HT-29 (cell line): Measurements from ENCODE around the gene TAF4. TPM values are rescaled to one million over a fixed set of nuclear protein-coding genes. Genes with fewer than 3 reads are reported as not detected.

Experiments used
- DNase-seq: peaks from one replicate; pipeline ENCODE4 v3.0.0-alpha.2; 2015; ENCODE audit warnings: low spot score
- total RNA-seq: library from RNA; depleted of rRNA; stranded (reverse); fragments of >200 nt; shearing (Covaris generic); gene quantifications from 2 replicates; pipeline ENCODE4 v1.2.3, GENCODE V29; 2014

TAF4 gene
- total RNA-seq, 1 experiment from 2014 or later, result 14.1 TPM

DNA sequence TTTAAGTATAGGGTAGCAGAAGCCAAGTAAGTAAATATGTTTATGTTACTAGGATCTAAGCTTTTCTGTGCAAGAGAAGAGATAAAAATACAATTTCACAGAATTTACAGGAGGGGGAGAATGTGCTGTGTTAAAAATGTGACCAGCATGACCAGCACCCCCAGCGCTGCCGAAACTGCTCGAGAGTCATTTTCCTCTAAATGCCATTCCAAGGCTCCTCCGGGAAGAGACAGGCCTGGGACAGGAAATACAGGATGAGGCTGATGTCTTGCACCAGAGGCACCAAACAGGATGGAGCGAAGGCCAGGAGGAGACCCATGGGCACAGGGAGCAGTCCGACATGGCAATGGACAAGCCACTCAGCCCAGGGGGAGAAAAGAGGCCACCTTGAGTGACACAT lies 21.1 kb downstream of the TAF4 start:
- DNase-seq, result no peak

DNA sequence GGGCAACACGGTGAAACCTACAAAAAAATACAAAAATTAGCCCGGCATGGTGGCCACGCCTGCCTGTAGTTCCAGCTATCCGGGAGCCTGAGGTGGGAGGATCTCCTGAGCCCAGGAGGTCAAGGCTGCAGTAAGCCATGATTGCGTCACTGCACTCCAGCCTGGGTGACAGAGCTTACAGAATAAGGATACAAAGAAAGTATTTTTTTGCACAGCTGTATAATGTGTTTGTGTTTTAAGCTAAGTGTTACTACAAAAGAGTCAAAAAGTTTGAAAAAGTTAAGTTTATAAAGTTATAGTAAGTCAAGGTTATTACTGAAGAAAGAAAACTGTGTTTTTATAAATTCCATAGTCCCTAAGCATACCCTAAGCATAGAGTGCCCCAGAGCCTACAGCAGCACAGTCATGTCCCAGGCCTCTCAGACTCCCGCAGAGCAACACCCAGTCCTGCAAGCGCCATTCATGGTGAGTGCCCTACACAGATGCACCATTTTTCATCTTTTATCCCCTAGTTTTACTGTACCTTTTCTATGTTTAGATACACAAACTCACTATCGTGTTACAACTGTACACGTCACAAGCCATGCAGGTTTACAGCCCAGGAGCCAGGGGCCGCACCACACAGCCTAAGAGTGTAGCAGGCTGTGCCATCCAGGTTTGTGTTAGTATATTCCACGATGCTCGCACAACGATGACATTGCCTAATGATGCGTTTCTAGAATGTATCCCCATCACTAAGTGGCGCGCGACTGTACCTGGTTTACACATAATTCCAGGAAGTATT lies 22.4 kb downstream of the TAF4 start:
- no peak for DNase-seq

DNA sequence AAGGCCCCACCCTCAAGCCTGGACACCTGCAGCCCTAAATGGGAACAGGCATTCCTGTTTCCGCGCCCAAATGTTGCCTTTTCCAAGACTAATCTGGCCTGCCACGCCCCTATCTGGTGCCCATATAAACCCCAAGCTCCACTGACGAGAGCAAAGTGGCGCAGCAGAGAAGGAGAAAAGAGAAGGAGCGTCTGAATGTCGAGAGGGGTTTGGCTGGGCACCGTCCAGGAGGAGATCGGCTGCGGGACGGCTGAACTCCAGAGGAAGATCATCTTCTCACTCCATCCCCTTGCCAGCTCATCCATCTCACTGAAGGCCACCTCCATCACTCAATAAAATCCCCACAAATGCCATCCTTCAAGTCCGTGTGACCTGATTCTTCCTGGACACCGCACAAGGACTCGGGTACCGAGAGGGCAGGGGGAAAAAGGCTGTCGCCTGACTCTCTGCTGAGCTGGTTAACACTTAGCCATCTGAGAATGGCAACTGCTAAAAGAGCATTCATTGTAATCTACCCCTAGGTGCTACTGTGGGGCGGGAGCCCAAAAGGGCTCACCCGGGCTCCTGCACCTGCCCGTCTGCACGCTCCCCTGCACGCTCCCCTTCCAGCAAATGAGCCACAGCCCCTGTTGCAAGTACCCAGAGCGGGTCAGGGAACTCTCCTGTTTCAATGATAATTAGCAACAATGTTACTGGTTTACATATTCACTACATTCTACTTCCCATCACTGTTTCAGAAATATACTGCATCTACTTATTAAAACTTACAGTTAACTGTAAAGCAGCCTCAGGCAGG lies 23.5 kb downstream of the TAF4 start:
- DNase-seq, result no peak

DNA sequence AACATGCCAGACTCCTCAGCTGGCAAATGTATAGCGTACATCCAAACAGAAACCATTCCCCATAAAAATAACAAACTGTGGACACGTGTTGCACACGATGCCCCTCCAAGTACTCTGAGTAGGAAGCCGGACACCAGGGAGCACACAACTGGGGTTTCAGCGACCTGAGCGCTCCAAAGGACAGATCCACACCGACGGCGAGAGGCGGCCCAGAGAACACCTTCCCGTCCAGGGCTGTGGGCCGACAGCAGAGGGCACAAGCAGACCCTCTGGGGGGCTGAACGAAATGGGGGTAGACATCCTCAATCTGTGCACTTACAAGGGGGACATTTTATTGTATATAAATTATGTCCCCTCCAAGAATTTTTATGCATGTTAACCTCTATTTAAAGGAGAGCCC lies 24.7 kb downstream of the TAF4 start:
- no peak for DNase-seq

DNA sequence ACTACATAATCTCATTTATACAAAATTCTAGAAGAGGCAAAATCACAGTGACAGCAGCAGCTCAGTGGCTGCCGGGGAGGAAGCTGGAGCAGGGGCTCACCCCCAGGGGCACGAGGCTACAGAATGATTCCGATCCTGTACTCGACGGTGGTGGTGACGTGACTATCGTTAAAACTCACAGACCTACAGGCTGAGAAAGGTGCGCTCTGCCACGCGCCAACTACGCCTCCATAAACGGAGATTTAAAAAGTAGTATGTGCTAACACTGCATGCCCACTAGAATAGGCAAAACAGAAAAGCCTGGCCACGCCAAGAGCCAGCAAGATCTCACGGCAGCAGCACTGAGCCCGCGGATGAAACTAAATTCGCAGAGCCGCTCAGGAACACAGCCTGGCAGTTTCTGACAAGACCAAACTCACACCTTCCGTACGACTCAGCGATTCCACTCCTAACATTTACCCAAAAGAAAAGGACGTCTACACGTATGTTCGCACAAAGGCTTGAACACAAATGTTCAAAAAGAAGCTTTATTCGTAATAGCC lies 25.2 kb downstream of the TAF4 start:
- DNase-seq, result no peak

DNA sequence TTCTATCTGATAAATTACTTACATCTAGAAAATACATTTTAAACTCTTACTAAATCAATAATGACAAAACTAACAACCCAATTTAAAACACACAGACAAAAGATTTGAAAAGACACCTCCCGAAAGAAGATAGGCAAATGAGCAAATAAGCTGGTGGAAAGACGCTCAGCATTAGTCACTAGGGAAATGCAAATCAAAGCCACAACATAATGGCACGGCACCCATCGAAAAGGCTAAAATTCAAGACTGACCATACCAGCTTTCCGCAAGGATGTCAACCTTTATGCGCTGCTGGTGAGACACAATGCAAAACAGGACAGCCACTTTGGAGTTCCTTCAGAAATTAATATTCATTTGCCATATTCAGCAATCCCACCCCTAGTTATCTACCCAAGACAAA lies 25.9 kb downstream of the TAF4 start:
- DNase-seq, result no peak

DNA sequence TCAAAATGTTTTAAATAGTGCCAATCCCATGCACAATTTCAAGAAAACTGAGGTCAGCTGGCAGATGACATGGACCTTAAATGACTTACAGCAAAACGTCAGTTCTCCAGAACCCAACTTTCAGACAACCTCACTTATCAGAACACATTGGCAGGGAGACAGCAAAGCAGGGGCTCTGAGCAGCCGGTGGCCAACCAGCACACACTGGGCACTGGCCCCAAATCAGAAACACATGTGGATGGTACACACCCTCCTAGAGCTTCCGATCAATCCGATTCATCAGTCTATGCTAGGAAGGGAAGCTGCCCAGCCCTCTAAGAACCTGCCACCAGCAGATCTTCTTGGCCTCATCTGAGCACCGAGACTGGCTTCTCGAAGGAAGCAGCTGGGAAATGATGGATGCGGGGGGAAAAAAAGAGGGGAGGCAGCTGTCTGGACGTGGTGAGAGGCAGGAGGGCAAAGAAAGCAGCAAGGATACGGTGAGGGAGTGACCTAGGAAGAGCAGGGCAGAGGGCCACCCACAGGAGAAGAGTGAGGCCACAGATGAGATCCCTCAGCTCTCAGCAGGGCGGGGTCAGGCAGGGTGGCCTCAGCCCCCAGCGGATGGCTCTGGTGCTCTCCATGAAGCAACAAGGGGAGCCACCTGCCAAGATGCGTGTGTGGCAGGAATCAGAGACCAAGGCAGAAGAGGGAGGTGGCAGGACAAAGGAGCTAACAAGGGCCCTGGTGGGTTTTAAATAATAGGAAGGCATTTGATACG lies 32.9 kb downstream of the TAF4 start:
- no peak for DNase-seq

DNA sequence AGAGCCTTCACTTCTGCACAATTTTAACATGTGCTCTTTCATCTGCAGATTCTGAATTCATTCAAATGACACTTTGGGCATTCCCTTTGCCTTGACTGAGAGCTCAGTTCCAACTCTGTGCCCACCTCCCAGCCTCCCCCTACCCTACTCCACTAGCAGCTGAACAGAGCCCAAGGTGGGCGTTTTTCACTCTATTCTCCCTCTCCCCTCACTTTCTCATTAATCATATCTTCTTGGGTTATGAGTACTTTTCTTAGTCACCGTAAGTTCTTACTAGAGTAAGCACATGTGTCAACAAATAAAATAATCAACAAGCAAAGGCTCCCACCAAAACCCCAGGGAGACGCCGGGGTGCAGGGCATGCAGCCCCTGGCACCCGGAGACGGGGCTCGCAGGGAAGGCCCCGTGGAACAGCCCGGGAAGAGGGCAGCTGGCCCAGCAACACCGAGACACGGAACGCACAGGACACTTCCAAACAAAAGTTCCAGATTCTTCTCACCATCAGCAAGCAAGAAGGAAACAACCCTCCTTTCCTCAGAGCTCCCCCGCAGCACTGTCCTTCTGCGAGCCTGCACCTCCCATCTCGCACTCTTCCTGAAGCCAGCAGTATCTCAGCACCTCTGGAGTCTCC lies 34.1 kb downstream of the TAF4 start:
- no peak for DNase-seq

DNA sequence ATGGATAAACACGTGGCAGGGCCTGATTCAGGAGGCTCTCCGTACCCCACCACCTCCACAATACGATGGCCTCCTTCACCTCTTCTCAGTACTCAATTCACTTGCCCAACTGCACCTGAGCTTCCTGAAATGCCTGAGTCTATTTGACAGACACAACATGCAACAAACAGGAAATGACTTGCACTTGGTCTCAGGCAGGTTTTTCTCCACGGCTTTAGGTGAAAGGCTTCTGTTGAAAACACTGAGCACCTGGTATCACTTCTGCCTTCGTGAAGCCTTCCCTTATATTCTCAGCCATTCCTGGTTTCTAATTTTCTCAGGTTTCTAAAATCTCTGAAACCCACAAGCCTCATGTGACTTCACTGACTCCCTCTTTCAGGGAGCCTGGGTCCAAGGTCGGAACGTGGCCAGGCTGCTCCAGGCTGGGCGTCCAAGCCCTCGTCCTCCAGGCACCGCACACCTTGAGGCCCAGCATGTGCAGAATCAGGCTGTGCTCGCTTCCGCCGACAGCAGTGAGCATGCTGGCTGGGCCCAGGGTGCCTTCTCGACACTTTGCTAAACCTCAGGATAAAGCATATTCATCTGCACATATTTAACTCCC lies 34.7 kb downstream of the TAF4 start:
- peak; percentile 71 for DNase-seq

DNA sequence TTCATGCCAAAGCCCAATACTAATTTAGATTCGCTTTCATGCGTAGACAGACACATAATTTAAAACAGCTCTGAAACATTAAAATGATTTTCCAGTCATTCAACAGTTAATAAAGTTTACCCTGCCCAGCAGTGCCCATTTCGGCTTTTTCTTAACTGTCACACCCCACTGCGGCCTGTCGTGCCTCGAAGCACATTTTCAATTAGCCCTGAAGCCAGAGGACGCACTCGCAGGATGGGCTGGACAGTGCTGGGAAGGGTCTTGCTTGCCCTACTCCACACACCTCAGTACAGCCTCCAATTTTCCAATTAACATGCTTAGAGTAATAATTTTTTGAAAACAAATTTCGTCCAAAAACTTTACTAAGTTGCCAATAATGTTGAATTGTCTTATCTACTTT lies 35.3 kb downstream of the TAF4 start:
- DNase-seq, result no peak

DNA sequence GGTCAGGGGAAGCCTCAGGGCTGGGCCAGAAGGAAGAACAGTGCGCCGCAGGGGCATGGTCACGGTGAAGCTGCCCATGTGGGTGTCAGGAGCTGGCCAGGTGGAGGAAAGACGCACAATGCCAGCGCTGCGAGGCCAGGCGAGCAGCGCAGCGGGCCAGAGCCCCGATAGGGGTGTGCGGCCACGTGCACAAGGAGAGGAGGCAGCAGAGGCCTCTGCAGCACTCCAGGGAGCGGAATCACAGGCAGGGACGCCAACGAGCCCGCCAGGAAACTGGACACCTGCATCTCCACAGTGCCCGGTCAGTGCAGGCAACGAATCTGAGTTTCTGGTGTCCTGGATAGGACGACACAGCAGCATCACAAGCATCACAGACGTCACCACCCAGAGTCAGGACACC lies 35.7 kb downstream of the TAF4 start:
- no peak for DNase-seq

DNA sequence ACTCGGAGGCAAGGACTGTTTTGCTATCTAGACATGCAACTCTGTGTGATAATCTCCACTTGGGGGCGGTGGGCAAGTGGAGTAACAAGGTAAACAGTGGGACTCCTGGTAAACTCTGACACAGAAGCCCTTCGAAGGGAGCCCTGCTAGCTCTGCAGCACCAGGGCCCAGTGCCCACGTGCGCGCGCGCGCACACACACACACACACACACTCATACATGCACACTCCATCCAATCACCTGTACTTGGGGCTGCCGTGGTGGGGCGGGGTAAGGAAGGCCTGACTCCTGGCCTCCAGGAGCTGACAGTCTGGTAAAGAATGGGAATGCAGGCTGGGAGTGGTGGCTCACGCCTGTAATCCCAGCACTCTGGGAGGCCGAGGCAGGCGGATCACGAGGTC lies 36.4 kb downstream of the TAF4 start:
- DNase-seq, result no peak

DNA sequence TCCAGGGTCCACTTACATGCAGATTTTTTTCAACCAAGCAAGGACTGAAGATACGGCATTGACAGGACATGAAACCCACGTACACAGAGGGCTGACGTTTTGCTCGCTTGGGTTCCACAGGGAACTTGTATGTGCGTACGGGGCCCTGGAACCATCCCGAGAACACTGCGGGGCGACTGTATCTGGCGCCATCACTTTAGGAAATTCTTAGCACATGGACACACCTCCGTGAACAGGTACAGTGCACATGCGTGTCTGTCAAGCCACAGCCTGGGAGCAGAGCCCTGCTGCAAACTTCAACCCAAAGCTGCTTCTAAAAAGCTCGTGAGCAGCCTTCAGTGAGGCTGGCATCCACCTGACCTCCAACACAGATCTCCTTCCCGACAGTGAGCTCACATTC lies 37.3 kb downstream of the TAF4 start:
- no peak for DNase-seq

DNA sequence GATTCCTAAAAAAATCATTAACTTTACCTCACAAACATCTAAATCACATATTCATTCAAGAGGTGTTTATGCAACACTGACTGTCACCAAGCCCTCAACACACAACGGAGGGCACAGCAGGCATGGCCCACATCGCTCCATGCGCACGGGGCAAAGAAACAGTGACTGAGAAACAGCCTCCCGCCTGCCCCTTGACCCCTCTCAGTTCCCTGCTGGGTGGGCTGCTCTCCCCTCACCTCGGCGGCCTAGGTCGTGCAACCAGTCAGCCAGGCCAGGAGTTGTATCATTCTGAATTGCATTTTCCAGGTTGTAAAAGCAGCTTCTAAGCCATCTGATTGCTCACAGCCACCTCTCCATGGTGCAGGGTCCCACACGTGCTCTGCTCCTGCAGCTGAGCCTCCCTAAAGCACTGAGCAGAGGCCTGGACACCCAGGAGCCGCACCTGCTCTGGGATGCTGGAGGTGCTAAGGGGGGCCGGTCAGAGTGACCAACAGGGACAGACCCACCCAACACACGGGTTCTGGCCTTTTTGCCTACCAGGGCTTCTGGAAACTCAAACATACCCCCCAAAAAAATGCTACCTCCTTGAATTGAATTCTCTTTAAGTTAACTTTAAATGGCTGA lies 37.9 kb downstream of the TAF4 start:
- DNase-seq, result no peak

DNA sequence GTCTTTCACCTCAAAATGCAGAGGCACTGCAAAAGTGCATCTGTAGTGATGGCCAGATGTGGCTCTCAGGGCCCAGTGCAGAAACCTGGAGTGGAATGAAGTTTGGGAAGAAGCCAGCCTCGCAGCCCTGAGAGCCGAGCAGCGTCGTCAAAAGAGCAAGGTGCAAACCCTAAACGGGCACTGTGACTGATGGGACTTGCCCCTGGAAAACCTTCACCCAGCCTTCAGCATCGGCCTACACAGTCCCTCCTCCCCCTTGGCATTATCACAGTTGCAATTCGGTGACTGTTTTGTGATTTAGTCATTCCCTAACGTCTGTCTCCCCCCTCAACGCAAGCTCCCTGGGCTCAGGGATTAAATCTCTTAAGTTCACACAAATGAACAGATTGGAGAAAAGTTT lies 38.6 kb downstream of the TAF4 start:
- no peak for DNase-seq

DNA sequence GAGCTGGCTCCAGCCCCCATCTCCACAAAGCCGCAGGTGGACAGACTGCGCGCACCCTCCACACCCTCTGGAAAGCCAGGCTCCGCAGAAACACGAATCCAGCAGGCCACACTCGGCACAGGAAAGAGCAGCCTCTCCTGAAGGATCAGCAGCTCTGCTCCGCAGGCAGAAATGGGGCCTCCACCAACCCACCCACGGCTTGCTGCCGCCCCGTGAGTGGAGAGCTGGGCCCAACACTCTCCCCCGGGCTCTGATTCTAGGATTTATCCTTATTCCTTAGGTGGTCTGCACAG lies 39.2 kb downstream of the TAF4 start:
- DNase-seq, result no peak

DNA sequence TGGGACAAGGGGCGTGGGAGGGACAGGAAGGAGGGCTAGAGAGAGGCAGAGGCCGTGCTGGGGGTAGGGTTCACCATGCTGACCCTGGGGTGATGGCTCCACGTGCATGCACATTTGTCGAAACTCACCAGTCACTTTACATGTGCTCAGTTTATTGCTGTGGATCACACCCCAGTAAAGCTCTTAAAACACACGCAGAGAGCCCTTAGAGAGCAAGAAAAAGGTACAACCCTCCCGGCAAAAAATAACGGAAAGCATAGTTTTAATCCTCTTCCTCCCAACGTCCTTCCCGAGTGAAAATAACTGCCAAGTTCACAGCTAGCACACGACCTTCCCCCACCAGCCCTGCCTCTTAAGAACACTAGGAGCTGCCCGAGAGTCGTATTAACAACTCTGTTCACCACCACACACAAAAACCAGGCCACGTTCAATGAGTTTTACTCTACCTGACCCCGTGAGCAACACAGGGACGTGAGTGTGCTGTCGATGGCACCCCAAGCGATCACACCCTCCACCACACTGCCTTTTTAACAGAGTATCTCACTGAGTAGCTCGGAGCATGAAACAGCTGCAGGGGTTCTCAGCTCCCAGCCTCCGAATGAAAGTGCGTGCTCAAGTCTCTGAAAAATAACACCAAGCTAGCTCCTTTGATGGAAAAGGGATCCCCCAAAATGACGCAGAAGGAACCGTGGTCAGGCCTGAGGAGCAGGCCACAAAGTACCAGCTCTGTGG lies 39.7 kb downstream of the TAF4 start:
- no peak for DNase-seq

DNA sequence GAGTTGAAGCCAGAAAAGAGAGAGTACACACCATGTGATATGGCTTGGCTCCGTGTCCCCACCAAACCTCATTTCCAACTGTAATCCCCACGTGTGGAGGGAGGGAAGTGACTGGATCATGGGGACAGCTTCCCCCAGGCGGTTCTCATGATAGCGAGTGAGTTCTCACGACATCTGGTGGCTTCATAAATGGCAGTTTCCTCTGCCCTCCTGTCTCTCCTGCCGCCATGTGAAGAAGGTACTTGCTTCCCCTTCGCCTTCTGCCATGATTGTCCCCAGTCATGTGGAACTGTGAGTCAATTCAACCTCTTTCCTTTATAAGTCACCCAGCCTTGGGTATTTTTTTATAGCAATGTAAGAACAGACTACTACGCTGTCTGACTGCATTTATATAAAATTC lies 40.3 kb downstream of the TAF4 start:
- DNase-seq, result no peak

DNA sequence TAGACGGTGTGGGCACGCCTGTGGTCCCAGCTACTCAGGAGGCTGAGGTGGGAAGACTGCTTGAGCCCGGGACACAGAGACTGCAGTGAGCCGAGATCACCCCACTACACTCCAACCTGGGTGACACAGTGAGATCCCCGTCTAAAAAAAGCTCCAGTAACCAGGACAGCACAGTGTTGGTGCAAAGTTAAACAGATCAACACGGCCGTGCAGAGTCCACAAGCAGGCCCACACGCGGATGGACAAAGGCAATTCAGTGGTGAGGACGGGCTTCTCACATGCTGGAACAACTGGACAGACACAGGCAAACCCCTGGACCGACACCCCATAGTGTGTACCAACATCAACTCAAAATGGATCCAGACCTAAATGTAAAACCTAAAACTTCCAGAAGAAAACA lies 41.7 kb downstream of the TAF4 start:
- no peak for DNase-seq

DNA sequence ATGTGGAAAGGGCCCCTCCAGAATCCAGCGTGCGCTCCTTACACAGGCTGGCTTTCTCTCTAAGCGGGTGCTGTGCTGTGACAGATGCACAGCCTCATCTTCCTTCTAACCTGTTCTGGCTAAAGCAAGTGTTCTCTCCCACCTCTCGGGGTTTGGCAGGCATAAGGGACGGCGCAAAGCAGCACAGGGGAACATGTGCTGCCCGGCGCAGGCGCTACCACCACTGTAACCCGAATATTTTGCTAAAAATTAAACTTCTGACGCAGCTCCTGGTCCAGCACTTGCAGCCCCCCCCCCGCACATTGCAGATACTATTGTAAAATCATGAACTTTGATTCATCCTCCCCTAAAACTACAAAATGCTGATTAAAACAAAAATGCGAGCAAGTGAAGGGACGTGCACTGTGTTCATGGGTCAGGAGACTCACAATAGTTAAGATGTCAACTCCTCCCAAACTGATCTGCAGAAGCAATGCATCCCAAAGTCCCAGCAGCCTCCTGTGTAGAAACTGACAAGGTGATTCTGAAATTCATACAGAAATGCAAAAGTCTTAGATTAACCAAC lies 43.0 kb downstream of the TAF4 start:
- no peak for DNase-seq
